Measurements from ENCODE around the gene STARD3. TPM values are rescaled to one million over a fixed set of nuclear protein-coding genes. Genes with fewer than 3 reads are reported as not detected.
A peak's percentile ranks its signal among the peaks of the same experiment; 100 is the strongest.

Gene STARD3
- total RNA-seq, 2 experiments from 2014 or later: 56.1 to 56.8 TPM

- Mint-ChIP-seq H3K27me3 (ENCODE audit: low read depth) (peaks cover 30% of the 10 kb centered on the region), H3K9me3 (no peaks in the 10 kb centered on the region), H3K36me3 (ENCODE audit: low read depth) (no peaks in the 10 kb centered on the region), H3K4me3 (peak within 1 kb of the TSS; percentile 54), H3K27ac (no peak within 1 kb of the TSS), H3K4me1 (ENCODE audit: low read depth) (peaks cover 32% of the 10 kb centered on the region)
- CTCF ChIA-PET: interaction anchor here (0.8 to 8.4 kb wide), 4 partner anchors 10 to 284 kb away, joined by 3 to 213 read pairs (median 24); partner anchors contain the start of gene STARD3
- intact Hi-C loops (cut with micrococcal nuclease): no loop called here
- peak; percentile 48 for DNase-seq
Observed at GRCh38 chr17:39626171-39627046, 10.5 kb upstream of the STARD3 start, which contains the start of gene PPP1R1B. Gene PPP1R1B, plus strand, starts transcription at chr17:39626952. Its CDS starts 441 bp downstream, at chr17:39627393.

DNA sequence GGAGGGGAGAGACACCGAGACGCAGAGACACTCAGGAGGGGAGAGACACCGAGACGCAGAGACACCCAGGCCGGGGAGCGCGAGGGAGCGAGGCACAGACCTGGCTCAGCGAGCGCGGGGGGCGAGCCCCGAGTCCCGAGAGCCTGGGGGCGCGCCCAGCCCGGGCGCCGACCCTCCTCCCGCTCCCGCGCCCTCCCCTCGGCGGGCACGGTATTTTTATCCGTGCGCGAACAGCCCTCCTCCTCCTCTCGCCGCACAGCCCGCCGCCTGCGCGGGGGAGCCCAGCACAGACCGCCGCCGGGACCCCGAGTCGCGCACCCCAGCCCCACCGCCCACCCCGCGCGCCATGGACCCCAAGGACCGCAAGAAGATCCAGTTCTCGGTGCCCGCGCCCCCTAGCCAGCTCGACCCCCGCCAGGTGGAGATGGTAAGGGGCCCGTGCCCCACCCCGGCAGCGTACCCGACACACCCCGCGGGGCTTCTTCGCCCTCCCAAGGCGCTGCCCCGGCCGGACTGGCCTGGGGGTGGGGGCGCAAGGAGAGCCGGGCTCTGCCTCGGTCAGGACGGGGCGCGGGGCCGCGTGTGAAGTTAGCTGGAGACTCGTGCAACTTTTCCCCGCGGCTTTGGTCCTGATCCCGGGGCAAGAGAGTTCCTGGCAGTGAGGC, 9.8 kb upstream of the STARD3 start:
- CTCF ChIA-PET: no interaction called here
- intact Hi-C loops (cut with micrococcal nuclease): no loop called here
- no peak for DNase-seq
- Mint-ChIP-seq H3K27ac (no peak overlapping the region), H3K36me3 (ENCODE audit: low read depth) (no peaks in the 10 kb centered on the region), H3K9me3 (no peaks in the 10 kb centered on the region), H3K4me1 (ENCODE audit: low read depth) (peaks cover 32% of the 10 kb centered on the region), H3K4me3 (peak overlapping the region; percentile 54), H3K27me3 (ENCODE audit: low read depth) (peaks cover 30% of the 10 kb centered on the region)

DNA sequence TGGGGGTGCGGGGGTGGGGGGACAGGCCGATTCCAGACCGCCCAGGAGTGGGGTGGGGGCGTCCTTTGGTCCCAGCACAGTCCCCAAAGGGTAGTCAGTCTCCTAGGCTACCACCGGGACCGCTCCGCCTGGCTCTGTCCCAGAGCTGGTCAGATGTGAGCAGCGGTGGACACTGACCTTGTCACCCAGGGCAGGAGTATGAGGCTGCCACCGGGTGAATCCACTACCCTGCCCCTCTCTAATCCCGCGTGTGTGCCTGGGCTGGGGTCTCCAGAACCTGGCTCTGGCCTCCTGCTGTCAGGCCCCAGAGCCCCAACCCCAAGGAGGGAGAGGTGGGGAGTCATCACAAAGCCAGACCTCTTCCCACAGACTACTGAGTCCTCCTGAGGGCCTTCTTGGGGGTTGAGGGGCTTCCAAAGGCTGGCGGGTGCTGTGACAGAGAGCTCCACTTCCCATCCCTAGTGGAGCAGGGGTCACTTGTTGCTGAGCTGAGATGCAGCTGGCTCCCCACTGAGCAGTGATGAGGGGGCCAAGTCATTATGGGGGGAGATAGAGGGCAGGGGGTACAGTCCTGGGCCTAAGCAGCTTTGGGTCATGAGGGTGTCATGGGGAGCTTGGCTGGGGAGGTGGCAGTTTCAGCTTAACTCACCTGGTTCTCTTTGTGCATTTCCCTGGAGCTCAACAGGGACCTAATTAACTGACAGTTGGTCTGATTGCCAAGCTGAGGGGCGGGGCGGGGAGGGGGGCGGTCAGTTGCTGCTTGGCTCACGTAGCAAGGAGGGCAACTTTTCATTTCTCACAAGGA, 9.0 kb upstream of the STARD3 start:
- intact Hi-C loops (cut with micrococcal nuclease): no loop called here
- Mint-ChIP-seq H3K36me3 (ENCODE audit: low read depth) (no peaks in the 10 kb centered on the region), H3K27me3 (ENCODE audit: low read depth) (peaks cover 30% of the 10 kb centered on the region), H3K4me1 (ENCODE audit: low read depth) (peaks cover 27% of the 10 kb centered on the region), H3K9me3 (no peaks in the 10 kb centered on the region), H3K4me3 (no peak overlapping the region), H3K27ac (no peak overlapping the region)
- DNase-seq: no peak
- CTCF ChIA-PET: interaction anchor here (1.0 to 1.5 kb wide), 3 partner anchors 9 to 80 kb away, joined by 3 to 8 read pairs (median 4); partner anchors contain the start of gene STARD3

DNA sequence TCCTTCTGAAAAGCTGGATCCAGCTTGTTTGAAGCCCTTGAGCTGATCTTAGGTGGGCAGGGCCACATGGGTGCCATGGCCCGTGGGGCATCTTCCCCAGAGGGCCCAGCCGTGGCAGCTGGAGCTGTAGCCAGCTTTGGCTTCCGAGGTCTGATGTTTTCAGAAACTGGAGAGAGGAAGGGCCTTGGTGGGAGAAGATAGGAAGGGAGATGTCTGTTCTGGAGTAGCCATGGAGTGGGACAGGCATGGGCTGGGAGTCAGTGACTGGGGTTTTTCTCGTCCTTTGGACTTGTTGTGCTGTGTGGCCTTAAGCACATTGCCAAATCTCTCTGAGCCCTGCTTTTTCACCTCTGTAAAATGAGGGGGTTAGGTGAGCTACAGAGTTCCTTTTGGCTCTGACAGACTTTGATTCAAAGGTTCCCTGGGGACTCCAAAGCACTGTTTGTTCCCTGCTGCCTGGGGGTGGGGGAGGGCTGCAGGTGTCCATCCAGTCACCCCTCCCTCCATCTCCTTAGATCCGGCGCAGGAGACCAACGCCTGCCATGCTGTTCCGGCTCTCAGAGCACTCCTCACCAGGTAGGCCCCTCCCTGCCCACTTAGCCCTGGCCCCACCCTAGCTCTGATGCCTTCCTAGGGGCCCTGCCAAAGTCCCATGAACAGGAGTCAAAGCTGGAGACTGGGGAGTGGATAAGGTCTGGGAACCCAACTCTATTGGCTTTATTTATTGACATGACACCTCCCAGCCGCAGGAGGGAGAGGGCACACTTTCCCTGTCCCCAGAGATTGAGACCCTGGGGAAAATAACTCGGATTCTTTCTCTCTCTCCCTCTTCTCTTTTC, 8.1 kb upstream of the STARD3 start:
- CTCF ChIA-PET: interaction anchor here (1.0 to 1.5 kb wide), 3 partner anchors 8 to 81 kb away, joined by 3 to 8 read pairs (median 4); partner anchors contain the start of gene STARD3
- intact Hi-C loops (cut with micrococcal nuclease): no loop called here
- Mint-ChIP-seq H3K9me3 (no peaks in the 10 kb centered on the region), H3K27me3 (ENCODE audit: low read depth) (peaks cover 30% of the 10 kb centered on the region), H3K36me3 (ENCODE audit: low read depth) (no peaks in the 10 kb centered on the region), H3K27ac (no peak overlapping the region), H3K4me3 (no peak overlapping the region), H3K4me1 (ENCODE audit: low read depth) (peaks cover 23% of the 10 kb centered on the region)
- no peak for DNase-seq

DNA sequence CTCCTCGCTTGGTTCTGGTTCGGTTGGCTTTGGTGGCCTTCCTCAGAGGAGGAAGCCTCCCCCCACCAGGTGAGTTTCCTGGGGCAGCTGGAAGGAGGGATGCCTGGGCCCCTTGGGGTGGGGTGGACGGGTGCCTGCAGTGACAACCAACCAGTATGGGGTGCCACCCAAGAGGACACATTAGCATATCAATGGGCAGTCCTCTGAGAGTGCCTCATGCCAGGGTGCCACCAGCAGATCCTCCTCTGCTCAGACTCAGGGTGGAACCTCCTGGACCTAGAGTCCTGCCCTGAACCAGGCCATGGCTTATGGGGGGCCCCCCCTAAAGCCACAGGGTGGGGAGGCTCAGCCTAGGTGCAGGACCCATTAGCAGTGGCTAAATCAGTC, 7.5 kb upstream of the STARD3 start:
- Mint-ChIP-seq H3K36me3 (ENCODE audit: low read depth) (no peaks in the 10 kb centered on the region), H3K4me1 (ENCODE audit: low read depth) (peaks cover 23% of the 10 kb centered on the region), H3K4me3 (no peak overlapping the region), H3K27me3 (ENCODE audit: low read depth) (peaks cover 30% of the 10 kb centered on the region), H3K27ac (no peak overlapping the region), H3K9me3 (no peaks in the 10 kb centered on the region)
- intact Hi-C loops (cut with micrococcal nuclease): no loop called here
- CTCF ChIA-PET: no interaction called here
- no peak for DNase-seq

DNA sequence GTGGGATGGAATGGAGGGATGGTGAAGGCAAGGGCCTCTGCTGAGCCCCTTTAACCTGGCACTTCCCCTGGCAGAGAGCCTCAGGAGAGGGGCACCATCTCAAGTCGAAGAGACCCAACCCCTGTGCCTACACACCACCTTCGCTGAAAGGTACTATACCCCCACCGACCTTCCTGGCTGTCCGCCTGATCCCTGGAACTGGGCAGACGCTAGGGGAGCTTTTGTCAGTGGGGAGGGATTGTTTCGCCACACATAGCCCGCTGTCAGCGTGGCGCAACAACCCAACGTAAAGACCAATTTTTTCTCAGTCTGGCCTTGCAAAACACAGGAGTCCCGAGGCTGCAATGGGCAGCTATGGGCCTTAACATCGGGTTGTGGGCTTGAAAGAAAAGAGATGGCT, 7.0 kb upstream of the STARD3 start:
- H3K27me3 Mint-ChIP-seq (ENCODE audit: low read depth): peaks cover 28% of the 10 kb centered on the region
- intact Hi-C loops (cut with micrococcal nuclease): loop anchor here (10.0 kb wide), 1 partner anchor 475 kb away; the partner anchor contains the start of gene NR1D1
- H3K4me1 Mint-ChIP-seq (ENCODE audit: low read depth): peaks cover 23% of the 10 kb centered on the region
- H3K4me3 Mint-ChIP-seq: no peak overlapping the region
- H3K36me3 Mint-ChIP-seq (ENCODE audit: low read depth): no peaks in the 10 kb centered on the region
- H3K27ac Mint-ChIP-seq: no peak overlapping the region
- no peaks in the 10 kb centered on the region for H3K9me3 Mint-ChIP-seq
- no peak for DNase-seq
- CTCF ChIA-PET: no interaction called here

DNA sequence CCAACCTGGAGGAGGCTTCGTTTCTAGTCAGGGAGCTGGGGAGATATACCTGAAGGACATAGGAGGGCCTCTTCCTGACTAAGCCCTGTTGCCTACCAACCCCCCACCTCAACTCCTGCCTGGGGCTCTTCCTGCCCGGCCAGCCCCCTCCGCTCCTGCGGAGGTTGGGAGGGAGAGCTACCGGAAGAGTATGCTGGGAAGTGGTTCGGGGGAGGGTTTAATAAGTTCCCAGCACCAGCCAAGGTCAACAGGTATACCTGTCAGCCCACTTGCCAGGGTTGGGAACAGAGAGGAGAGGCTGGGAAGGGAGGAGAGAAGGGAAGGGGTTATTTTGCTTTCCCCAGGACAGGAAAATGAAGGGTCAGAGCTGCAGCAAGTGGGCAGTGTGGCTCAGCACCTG, 5.5 kb upstream of the STARD3 start:
- H3K9me3 Mint-ChIP-seq: no peaks in the 10 kb centered on the region
- no peak overlapping the region for H3K27ac Mint-ChIP-seq
- H3K4me1 Mint-ChIP-seq (ENCODE audit: low read depth): peaks cover 18% of the 10 kb centered on the region
- no peaks in the 10 kb centered on the region for H3K36me3 Mint-ChIP-seq (ENCODE audit: low read depth)
- no peak overlapping the region for H3K4me3 Mint-ChIP-seq
- H3K27me3 Mint-ChIP-seq (ENCODE audit: low read depth): peaks cover 13% of the 10 kb centered on the region
- CTCF ChIA-PET: interaction anchor here (0.8 to 11.7 kb wide), 3 partner anchors 9 to 120 kb away, joined by 3 to 213 read pairs (median 3); no protein-coding TSS in a partner anchor
- DNase-seq: no peak
- intact Hi-C loops (cut with micrococcal nuclease): loop anchor here (10.0 kb wide), 1 partner anchor 473 kb away; the partner anchor contains the start of gene NR1D1

- intact Hi-C loops (cut with micrococcal nuclease): loop anchor here (10.0 kb wide), 1 partner anchor 472 kb away; the partner anchor contains the start of gene NR1D1
- CTCF ChIA-PET: interaction anchor here (0.9 to 11.7 kb wide), 5 partner anchors 9 to 40 kb away, joined by 3 to 213 read pairs (median 5); no protein-coding TSS in a partner anchor
- H3K4me1 Mint-ChIP-seq (ENCODE audit: low read depth): peaks cover 17% of the 10 kb centered on the region
- no peak overlapping the region for H3K4me3 Mint-ChIP-seq
- no peaks in the 10 kb centered on the region for H3K36me3 Mint-ChIP-seq (ENCODE audit: low read depth)
- no peaks in the 10 kb centered on the region for H3K9me3 Mint-ChIP-seq
- peaks cover 9% of the 10 kb centered on the region for H3K27me3 Mint-ChIP-seq (ENCODE audit: low read depth)
- DNase-seq: no peak
- H3K27ac Mint-ChIP-seq: no peak overlapping the region
Observed at GRCh38 chr17:39632153-39632941, 4.6 kb upstream of the STARD3 start.

GRCh38 chr17:39633570-39634183, 3.3 kb upstream of the STARD3 start:
- intact Hi-C loops (cut with micrococcal nuclease): loop anchor here (1.0 to 10.0 kb wide), 3 partner anchors 11 to 471 kb away; partner anchors contain the start of gene NR1D1
- Mint-ChIP-seq H3K9me3 (no peaks in the 10 kb centered on the region), H3K4me1 (ENCODE audit: low read depth) (peaks cover 28% of the 10 kb centered on the region), H3K27me3 (ENCODE audit: low read depth) (peaks cover 2% of the 10 kb centered on the region), H3K27ac (no peak overlapping the region), H3K36me3 (ENCODE audit: low read depth) (no peaks in the 10 kb centered on the region), H3K4me3 (no peak overlapping the region)
- DNase-seq: no peak
- CTCF ChIA-PET: interaction anchor here (0.6 to 11.7 kb wide), 12 partner anchors 8 to 330 kb away, joined by 3 to 213 read pairs (median 5); partner anchors contain the start of gene PNMT

DNA sequence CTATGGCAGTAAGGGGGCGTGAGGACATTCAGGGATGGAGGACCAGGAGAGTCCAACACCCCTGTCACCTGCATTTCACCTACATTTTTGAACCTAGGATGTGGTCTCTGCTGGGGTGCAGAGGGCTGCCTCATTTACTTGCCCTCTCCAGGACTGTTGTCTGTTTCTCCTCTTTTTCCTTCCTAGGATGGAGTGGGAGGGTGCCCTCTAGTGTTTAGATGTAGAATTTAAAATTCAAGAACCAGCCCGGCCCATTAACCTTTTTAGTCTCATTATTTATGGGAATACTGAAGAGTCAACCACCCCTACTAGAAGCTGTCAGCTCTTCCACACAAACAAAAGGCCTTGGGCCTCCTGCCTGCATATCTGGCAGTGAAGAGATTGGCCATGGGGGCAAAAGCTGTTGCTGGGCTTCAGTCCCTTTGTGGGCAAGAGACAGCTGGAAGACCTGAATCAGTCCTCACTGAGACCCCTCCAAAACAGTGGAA, 2.5 kb upstream of the STARD3 start:
- Mint-ChIP-seq H3K4me3 (no peak overlapping the region), H3K9me3 (no peaks in the 10 kb centered on the region), H3K36me3 (ENCODE audit: low read depth) (no peaks in the 10 kb centered on the region), H3K27me3 (ENCODE audit: low read depth) (peaks cover 2% of the 10 kb centered on the region), H3K4me1 (ENCODE audit: low read depth) (peaks cover 36% of the 10 kb centered on the region), H3K27ac (no peak overlapping the region)
- CTCF ChIA-PET: interaction anchor here (0.6 to 11.7 kb wide), 15 partner anchors 9 to 273 kb away, joined by 3 to 213 read pairs (median 5); partner anchors contain the start of genes MIEN1 and PNMT
- intact Hi-C loops (cut with micrococcal nuclease): loop anchor here (1.0 to 10.0 kb wide), 3 partner anchors 12 to 470 kb away; partner anchors contain the start of gene NR1D1
- DNase-seq: no peak

Data from activated naive CD4-positive, alpha-beta T cell treated with anti-CD3 and anti-CD28 coated beads for 36 hours (primary cell).